Liver (tissue), 9 donors: Measurements from ENCODE around the gene NRDC. TPM values are rescaled to one million over a fixed set of nuclear protein-coding genes. Genes with fewer than 3 reads are reported as not detected.

Experiments
- DNase-seq: peaks from one replicate; pipeline ENCODE4 v3.0.0-alpha.2; 2017; ENCODE audit warnings: low spot score
- H3K27ac ChIP-seq, 2 donors: one replicate each; pipeline ENCODE4 v1.7.0; 2013; ENCODE audit warnings: inconsistent platforms in 2 of 2, low read length in 2 of 2, control low read depth in 1 of 2, low read depth in 1 of 2, mild to moderate bottlenecking in 1 of 2
- H3K27me3 ChIP-seq, 4 donors: one replicate each; pipeline versions ENCODE4 v1.6.1 to v1.7.0; 2013; ENCODE audit warnings: low read length in 3 of 4, inconsistent platforms in 1 of 4, mild to moderate bottlenecking in 1 of 4, moderate library complexity in 1 of 4; ENCODE audit not compliant: control insufficient read depth in 4 of 4, insufficient read depth in 4 of 4
- H3K36me3 ChIP-seq, 4 donors: one replicate each; pipeline versions ENCODE4 v1.6.1 to v1.7.0; 2013; ENCODE audit warnings: low read length in 3 of 4, mild to moderate bottlenecking in 3 of 4, low read depth in 1 of 4, moderate library complexity in 1 of 4; ENCODE audit not compliant: control insufficient read depth in 4 of 4, insufficient read depth in 3 of 4
- H3K4me1 ChIP-seq, 4 donors: one replicate each; pipeline versions ENCODE4 v1.6.1 to v1.7.0; 2013; ENCODE audit warnings: low read length in 3 of 4, mild to moderate bottlenecking in 3 of 4, moderate library complexity in 1 of 4; ENCODE audit not compliant: control insufficient read depth in 4 of 4, insufficient read depth in 4 of 4
- H3K4me3 ChIP-seq, 3 donors: one replicate each; pipeline versions ENCODE4 v1.6.1 to v1.7.0; 2013; ENCODE audit warnings: low read length in 3 of 3, control low read depth in 1 of 3, low read depth in 1 of 3, mild to moderate bottlenecking in 1 of 3
- H3K9ac ChIP-seq, 2 donors: one replicate each; pipeline ENCODE4 v1.7.0; 2013; ENCODE audit warnings: low read length in 2 of 2, mild to moderate bottlenecking in 2 of 2, moderate library complexity in 2 of 2, control low read depth in 1 of 2, low read depth in 1 of 2
- H3K9me3 ChIP-seq, 4 donors: one replicate each; pipeline versions ENCODE4 v1.6.1 to v1.7.0; 2013; ENCODE audit warnings: low read length in 3 of 4; ENCODE audit not compliant: control insufficient read depth in 4 of 4
- EGR1 ChIP-seq, 2 donors: IDR thresholded peaks; 2 replicates each; pipeline ENCODE4 v1.6.1; 2016 to 2018; ENCODE audit warnings: antibody characterized with exemption in 2 of 2, low read depth in 2 of 2
- FOXA1 ChIP-seq: IDR thresholded peaks from 2 replicates; pipeline ENCODE4 v1.6.1; 2016; ENCODE audit warnings: antibody characterized with exemption
- FOXA2 ChIP-seq: IDR thresholded peaks from 2 replicates; pipeline ENCODE4 v1.6.1; 2016; ENCODE audit warnings: antibody characterized with exemption
- GABPA ChIP-seq, 2 donors: IDR thresholded peaks in 1 of 2; conservative IDR thresholded peaks in 1 of 2; 2 replicates each; pipeline ENCODE4 v1.6.1; 2016; ENCODE audit warnings: antibody characterized with exemption in 2 of 2, mild to moderate bottlenecking in 1 of 2, moderate library complexity in 1 of 2
- HNF4A ChIP-seq, 2 donors: conservative IDR thresholded peaks; 2 replicates each; pipeline ENCODE4 v1.6.1; 2016; ENCODE audit warnings: antibody characterized with exemption in 2 of 2, mild to moderate bottlenecking in 2 of 2
- HNF4G ChIP-seq: IDR thresholded peaks from 2 replicates; pipeline ENCODE4 v1.6.1; 2016; ENCODE audit warnings: antibody characterized with exemption
- JUND ChIP-seq, 2 donors: IDR thresholded peaks; 2 replicates each; pipeline ENCODE4 v1.6.1; 2016; ENCODE audit warnings: antibody characterized with exemption in 2 of 2
- NR2F2 ChIP-seq: IDR thresholded peaks from 2 replicates; pipeline ENCODE4 v1.6.1; 2016; ENCODE audit warnings: antibody characterized with exemption
- RAD21 ChIP-seq, 2 donors: IDR thresholded peaks; 2 replicates each; pipeline ENCODE4 v1.6.1; 2016; ENCODE audit warnings: antibody characterized with exemption in 2 of 2, mild to moderate bottlenecking in 2 of 2
- RXRA ChIP-seq, 2 donors: IDR thresholded peaks; 2 replicates each; pipeline ENCODE4 v1.6.1; 2017 to 2018; ENCODE audit warnings: antibody characterized with exemption in 2 of 2, mild to moderate bottlenecking in 1 of 2
- SP1 ChIP-seq: IDR thresholded peaks from 2 replicates; pipeline ENCODE4 v1.6.1; 2018; ENCODE audit warnings: antibody characterized with exemption, mild to moderate bottlenecking
- YY1 ChIP-seq: IDR thresholded peaks from 2 replicates; pipeline ENCODE4 v1.6.1; 2016; ENCODE audit warnings: antibody characterized with exemption, mild to moderate bottlenecking
- WGBS: extraction: QIAGEN DNeasy Blood & Tissue Kit; methylation state at CpG from one replicate; pipeline ENCODE4 v1.1.7; 2013; 5-methylcytosine and 5-hydroxymethylcytosine counted together
- polyA plus RNA-seq, 2 donors: library from polyadenylated mRNA; stranded (reverse) in 1 of 2; unstranded in 1 of 2; fragments of 200-250 nt in 1 of 2; fragments of >200 nt in 1 of 2; fragmentation: Nextera tagmentation in 1 of 2; extraction: Ambion mirVana in 1 of 2; gene quantifications; one replicate each; pipeline versions ENCODE4 v1.2.1 to v1.2.3, GENCODE V29; 2013 to 2015
- total RNA-seq, 2 donors: library from RNA; depleted of rRNA; stranded (reverse); fragments of >200 nt; gene quantifications; one replicate each; pipeline ENCODE4 v1.2.3, GENCODE V29; 2014
- TF ChIP-seq, protein P1 (sequence below): IDR thresholded peaks from 2 replicates; pipeline ENCODE4 v1.6.1; 2016; ENCODE audit warnings: antibody characterized with exemption
- TF ChIP-seq, protein P2 (sequence below): fragments of 150-350 bp; IDR thresholded peaks from 2 replicates; pipeline ENCODE4 v1.5.1; 2017; ENCODE audit warnings: improper control_type of control experiment, low read depth, low read length; ENCODE audit not compliant: missing input control
- TF ChIP-seq, protein P3 (sequence below): IDR thresholded peaks from 2 replicates; pipeline ENCODE4 v1.6.1; 2016; ENCODE audit warnings: antibody characterized with exemption
- TF ChIP-seq, protein P4 (sequence below): IDR thresholded peaks from 2 replicates; pipeline ENCODE4 v1.6.1; 2016; ENCODE audit warnings: antibody characterized with exemption, mild to moderate bottlenecking
- TF ChIP-seq, protein P5 (sequence below): IDR thresholded peaks from 2 replicates; pipeline ENCODE4 v1.6.1; 2016; ENCODE audit warnings: antibody characterized with exemption
- donor health status: healthy.
- donor health status: healthy.
- donor health status: healthy.
- donor health status: healthy.
- donor health status: healthy.

The NRDC gene
- total and polyA plus RNA-seq, 4 donors, result 42.8 to 88.7 (median 72.1) TPM

DNA sequence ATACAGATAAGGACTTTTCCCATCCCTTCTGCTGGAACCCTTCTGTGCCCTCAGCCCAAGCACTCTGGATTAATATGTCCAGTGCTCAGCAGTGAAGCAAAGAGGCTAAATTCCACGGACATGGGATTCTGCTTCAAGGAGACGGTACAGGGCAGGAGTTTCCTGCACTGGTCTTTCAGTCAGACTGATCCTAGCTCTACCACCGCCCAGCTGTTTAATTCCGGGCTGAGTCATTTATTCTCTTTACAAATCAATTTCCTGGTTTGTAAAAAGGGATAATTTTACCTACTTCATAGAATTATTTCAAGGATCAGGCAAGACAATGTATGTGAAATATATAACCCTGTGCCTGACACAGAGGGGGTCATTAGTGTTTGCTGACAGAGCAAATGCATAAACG lies 41.6 kb upstream of the NRDC start (continued):
- TF ChIP-seq, protein P1, sequence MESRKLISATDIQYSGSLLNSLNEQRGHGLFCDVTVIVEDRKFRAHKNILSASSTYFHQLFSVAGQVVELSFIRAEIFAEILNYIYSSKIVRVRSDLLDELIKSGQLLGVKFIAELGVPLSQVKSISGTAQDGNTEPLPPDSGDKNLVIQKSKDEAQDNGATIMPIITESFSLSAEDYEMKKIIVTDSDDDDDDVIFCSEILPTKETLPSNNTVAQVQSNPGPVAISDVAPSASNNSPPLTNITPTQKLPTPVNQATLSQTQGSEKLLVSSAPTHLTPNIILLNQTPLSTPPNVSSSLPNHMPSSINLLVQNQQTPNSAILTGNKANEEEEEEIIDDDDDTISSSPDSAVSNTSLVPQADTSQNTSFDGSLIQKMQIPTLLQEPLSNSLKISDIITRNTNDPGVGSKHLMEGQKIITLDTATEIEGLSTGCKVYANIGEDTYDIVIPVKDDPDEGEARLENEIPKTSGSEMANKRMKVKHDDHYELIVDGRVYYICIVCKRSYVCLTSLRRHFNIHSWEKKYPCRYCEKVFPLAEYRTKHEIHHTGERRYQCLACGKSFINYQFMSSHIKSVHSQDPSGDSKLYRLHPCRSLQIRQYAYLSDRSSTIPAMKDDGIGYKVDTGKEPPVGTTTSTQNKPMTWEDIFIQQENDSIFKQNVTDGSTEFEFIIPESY, result no peak
- TF ChIP-seq EGR1 (IDR thresholded peaks at IDR 0.05; ENCODE audit: low read depth in 2 of 2), result no peak

DNA sequence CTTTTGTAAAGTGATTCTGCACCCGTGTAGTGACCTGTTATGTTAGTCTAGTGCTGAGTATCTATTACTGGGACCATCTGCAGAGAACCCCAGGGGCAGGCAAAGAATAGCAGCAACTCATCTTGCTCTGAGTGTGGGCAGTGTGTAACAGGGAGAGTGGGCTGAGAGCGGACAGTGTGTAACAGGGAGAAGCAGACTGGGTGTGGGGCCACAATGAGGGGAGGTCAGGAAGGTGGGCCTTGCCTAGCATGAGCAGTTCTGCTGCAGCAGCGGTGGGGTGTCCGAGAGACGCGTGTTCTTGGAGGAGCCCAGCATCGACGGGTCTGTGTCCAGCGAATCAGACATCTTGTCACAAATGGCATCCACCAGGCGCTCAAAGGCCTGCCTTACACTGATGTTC lies 41.2 kb upstream of the NRDC start:
- Histone ChIP-seq H3K9me3 (no peaks in the 10 kb centered on the region), H3K36me3 (no peaks in the 10 kb centered on the region), H3K4me3 (no peak overlapping the region), H3K27ac (no peak overlapping the region), H3K27me3 (no peaks in the 10 kb centered on the region), H3K9ac (no peak overlapping the region), H3K4me1 (no peaks in the 10 kb centered on the region)
- WGBS, result 94% methylated on average over 10 of the region's 10 CpGs
- TF ChIP-seq, protein P2, sequence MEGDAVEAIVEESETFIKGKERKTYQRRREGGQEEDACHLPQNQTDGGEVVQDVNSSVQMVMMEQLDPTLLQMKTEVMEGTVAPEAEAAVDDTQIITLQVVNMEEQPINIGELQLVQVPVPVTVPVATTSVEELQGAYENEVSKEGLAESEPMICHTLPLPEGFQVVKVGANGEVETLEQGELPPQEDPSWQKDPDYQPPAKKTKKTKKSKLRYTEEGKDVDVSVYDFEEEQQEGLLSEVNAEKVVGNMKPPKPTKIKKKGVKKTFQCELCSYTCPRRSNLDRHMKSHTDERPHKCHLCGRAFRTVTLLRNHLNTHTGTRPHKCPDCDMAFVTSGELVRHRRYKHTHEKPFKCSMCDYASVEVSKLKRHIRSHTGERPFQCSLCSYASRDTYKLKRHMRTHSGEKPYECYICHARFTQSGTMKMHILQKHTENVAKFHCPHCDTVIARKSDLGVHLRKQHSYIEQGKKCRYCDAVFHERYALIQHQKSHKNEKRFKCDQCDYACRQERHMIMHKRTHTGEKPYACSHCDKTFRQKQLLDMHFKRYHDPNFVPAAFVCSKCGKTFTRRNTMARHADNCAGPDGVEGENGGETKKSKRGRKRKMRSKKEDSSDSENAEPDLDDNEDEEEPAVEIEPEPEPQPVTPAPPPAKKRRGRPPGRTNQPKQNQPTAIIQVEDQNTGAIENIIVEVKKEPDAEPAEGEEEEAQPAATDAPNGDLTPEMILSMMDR, result no peak
- TF ChIP-seq RXRA (IDR thresholded peaks at IDR 0.05) (no peak), YY1 (no peak), HNF4G (no peak), RAD21 (IDR thresholded peaks at IDR 0.05) (no peak), SP1 (no peak), EGR1 (IDR thresholded peaks at IDR 0.05; ENCODE audit: low read depth in 2 of 2) (no peak), FOXA1 (no peak), HNF4A (conservative IDR thresholded peaks at IDR 0.05) (no peak), FOXA2 (no peak), JUND (IDR thresholded peaks at IDR 0.05) (no peak), NR2F2 (no peak), GABPA (IDR thresholded peaks at IDR 0.05 in 1 of 2, conservative IDR thresholded peaks at IDR 0.05 in 1 of 2) (no peak)
- TF ChIP-seq, protein P3, sequence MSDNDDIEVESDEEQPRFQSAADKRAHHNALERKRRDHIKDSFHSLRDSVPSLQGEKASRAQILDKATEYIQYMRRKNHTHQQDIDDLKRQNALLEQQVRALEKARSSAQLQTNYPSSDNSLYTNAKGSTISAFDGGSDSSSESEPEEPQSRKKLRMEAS, result no peak
- TF ChIP-seq, protein P4, sequence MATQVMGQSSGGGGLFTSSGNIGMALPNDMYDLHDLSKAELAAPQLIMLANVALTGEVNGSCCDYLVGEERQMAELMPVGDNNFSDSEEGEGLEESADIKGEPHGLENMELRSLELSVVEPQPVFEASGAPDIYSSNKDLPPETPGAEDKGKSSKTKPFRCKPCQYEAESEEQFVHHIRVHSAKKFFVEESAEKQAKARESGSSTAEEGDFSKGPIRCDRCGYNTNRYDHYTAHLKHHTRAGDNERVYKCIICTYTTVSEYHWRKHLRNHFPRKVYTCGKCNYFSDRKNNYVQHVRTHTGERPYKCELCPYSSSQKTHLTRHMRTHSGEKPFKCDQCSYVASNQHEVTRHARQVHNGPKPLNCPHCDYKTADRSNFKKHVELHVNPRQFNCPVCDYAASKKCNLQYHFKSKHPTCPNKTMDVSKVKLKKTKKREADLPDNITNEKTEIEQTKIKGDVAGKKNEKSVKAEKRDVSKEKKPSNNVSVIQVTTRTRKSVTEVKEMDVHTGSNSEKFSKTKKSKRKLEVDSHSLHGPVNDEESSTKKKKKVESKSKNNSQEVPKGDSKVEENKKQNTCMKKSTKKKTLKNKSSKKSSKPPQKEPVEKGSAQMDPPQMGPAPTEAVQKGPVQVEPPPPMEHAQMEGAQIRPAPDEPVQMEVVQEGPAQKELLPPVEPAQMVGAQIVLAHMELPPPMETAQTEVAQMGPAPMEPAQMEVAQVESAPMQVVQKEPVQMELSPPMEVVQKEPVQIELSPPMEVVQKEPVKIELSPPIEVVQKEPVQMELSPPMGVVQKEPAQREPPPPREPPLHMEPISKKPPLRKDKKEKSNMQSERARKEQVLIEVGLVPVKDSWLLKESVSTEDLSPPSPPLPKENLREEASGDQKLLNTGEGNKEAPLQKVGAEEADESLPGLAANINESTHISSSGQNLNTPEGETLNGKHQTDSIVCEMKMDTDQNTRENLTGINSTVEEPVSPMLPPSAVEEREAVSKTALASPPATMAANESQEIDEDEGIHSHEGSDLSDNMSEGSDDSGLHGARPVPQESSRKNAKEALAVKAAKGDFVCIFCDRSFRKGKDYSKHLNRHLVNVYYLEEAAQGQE, result no peak
- TF ChIP-seq, protein P1, result no peak
- TF ChIP-seq, protein P5, sequence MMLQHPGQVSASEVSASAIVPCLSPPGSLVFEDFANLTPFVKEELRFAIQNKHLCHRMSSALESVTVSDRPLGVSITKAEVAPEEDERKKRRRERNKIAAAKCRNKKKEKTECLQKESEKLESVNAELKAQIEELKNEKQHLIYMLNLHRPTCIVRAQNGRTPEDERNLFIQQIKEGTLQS, result no peak
- DNase-seq, result no peak
